HEK293 (cell line): Measurements from ENCODE around the gene HOXA11.

Experiments
- ATF2 ChIP-seq: fragments of 450-650 bp; formaldehyde crosslinking; IDR thresholded peaks from 2 replicates; pipeline ENCODE4 v1.5.1; 2016; ENCODE audit warnings: missing biosample characterization, missing genetic modification characterization, low read depth
- EGR2 ChIP-seq: fragments of 450-650 bp; formaldehyde crosslinking; IDR thresholded peaks from 2 replicates; pipeline ENCODE4 v1.5.1; 2016; ENCODE audit warnings: low read depth, missing biosample characterization, missing genetic modification characterization
- GFI1B ChIP-seq: fragments of 450-650 bp; formaldehyde crosslinking; IDR thresholded peaks from 2 replicates; pipeline ENCODE4 v1.5.1; 2016; ENCODE audit warnings: missing biosample characterization, missing genetic modification characterization
- MZF1 ChIP-seq: fragments of 450-650 bp; formaldehyde crosslinking; IDR thresholded peaks from 2 replicates; pipeline ENCODE4 v1.5.1; 2017; ENCODE audit warnings: missing biosample characterization, missing genetic modification characterization, borderline replicate concordance
- PRDM4 ChIP-seq: fragments of 450-650 bp; formaldehyde crosslinking; IDR thresholded peaks from 2 replicates; pipeline ENCODE4 v1.5.1; 2017; ENCODE audit warnings: missing biosample characterization, missing genetic modification characterization
- ZEB2 ChIP-seq: fragments of 450-650 bp; formaldehyde crosslinking; IDR thresholded peaks from 2 replicates; pipeline ENCODE4 v1.5.1; 2016; ENCODE audit warnings: missing biosample characterization, missing genetic modification characterization
- ZFHX2 ChIP-seq: fragments of 450-650 bp; formaldehyde crosslinking; conservative IDR thresholded peaks from 2 replicates; pipeline ENCODE4 v1.5.1; 2016; ENCODE audit warnings: missing biosample characterization, missing genetic modification characterization
- ZNF19 ChIP-seq: fragments of 450-650 bp; formaldehyde crosslinking; IDR thresholded peaks from 2 replicates; pipeline ENCODE4; 2016; ENCODE audit warnings: missing biosample characterization, missing genetic modification characterization, low read depth
- ZNF202 ChIP-seq: fragments of 450-650 bp; formaldehyde crosslinking; IDR thresholded peaks from 2 replicates; pipeline ENCODE4 v1.5.1; 2016; ENCODE audit warnings: missing biosample characterization, missing genetic modification characterization, borderline replicate concordance
- ZNF23 ChIP-seq: fragments of 450-650 bp; formaldehyde crosslinking; IDR thresholded peaks from 2 replicates; pipeline ENCODE4 v1.5.1; 2016; ENCODE audit warnings: missing biosample characterization, missing genetic modification characterization, borderline replicate concordance
- ZNF266 ChIP-seq: fragments of 450-650 bp; formaldehyde crosslinking; IDR thresholded peaks from 2 replicates; pipeline ENCODE4 v1.5.1; 2016; ENCODE audit warnings: missing biosample characterization, missing genetic modification characterization, low read depth
- ZNF292 ChIP-seq: fragments of 450-650 bp; formaldehyde crosslinking; IDR thresholded peaks from 2 replicates; pipeline ENCODE4 v1.5.1; 2016; ENCODE audit warnings: low read depth, missing biosample characterization, missing genetic modification characterization, borderline replicate concordance
- ZNF350 ChIP-seq: fragments of 450-650 bp; formaldehyde crosslinking; IDR thresholded peaks from 2 replicates; pipeline ENCODE4 v1.5.0; 2017; ENCODE audit warnings: missing biosample characterization, mild to moderate bottlenecking, missing genetic modification characterization
- ZNF391 ChIP-seq: fragments of 450-650 bp; formaldehyde crosslinking; IDR thresholded peaks from 2 replicates; pipeline ENCODE4 v1.5.1; 2016; ENCODE audit warnings: low read depth, missing biosample characterization, missing genetic modification characterization, borderline replicate concordance
- ZNF596 ChIP-seq: fragments of 450-650 bp; IDR thresholded peaks from 2 replicates; pipeline ENCODE4 v1.5.0; 2018; ENCODE audit warnings: missing biosample characterization, mild to moderate bottlenecking, missing genetic modification characterization, moderate library complexity
- ZNF621 ChIP-seq: fragments of 450-650 bp; formaldehyde crosslinking; IDR thresholded peaks from 2 replicates; pipeline ENCODE4 v1.5.1; 2017; ENCODE audit warnings: missing biosample characterization, missing genetic modification characterization
- ZNF639 ChIP-seq: fragments of 450-650 bp; formaldehyde crosslinking; IDR thresholded peaks from 2 replicates; pipeline ENCODE4 v1.5.1; 2016; ENCODE audit warnings: missing biosample characterization, missing genetic modification characterization
- ZNF660 ChIP-seq: fragments of 450-650 bp; IDR thresholded peaks from 2 replicates; pipeline ENCODE4 v1.5.1; 2018; ENCODE audit warnings: missing biosample characterization, mild to moderate bottlenecking, missing genetic modification characterization
- ZNF670 ChIP-seq: fragments of 450-650 bp; formaldehyde crosslinking; IDR thresholded peaks from 2 replicates; pipeline ENCODE4 v1.5.1; 2016; ENCODE audit warnings: missing biosample characterization, missing genetic modification characterization, low read depth
- ZNF768 ChIP-seq: fragments of 450-650 bp; formaldehyde crosslinking; IDR thresholded peaks from 2 replicates; pipeline ENCODE4 v1.5.1; 2018; ENCODE audit warnings: missing biosample characterization, mild to moderate bottlenecking, missing genetic modification characterization
- ZNF791 ChIP-seq: fragments of 450-650 bp; formaldehyde crosslinking; IDR thresholded peaks from 2 replicates; pipeline ENCODE4 v1.5.1; 2016; ENCODE audit warnings: missing biosample characterization, missing genetic modification characterization
- ZSCAN30 ChIP-seq: fragments of 450-650 bp; IDR thresholded peaks from 2 replicates; pipeline ENCODE4 v1.5.1; 2018; ENCODE audit warnings: missing biosample characterization, mild to moderate bottlenecking, missing genetic modification characterization, moderate library complexity
- TF ChIP-seq, protein P1 (sequence below): fragments of 450-650 bp; formaldehyde crosslinking; IDR thresholded peaks from 2 replicates; pipeline ENCODE4 v1.5.1; 2016; ENCODE audit warnings: missing biosample characterization, missing genetic modification characterization
- TF ChIP-seq, protein P2 (sequence below): fragments of 450-650 bp; formaldehyde crosslinking; IDR thresholded peaks from 2 replicates; pipeline ENCODE4 v1.5.1; 2016; ENCODE audit warnings: missing biosample characterization, missing genetic modification characterization
- TF ChIP-seq, protein P3 (sequence below): IDR thresholded peaks from 2 replicates; pipeline ENCODE4 v1.6.1; 2011; ENCODE audit warnings: mild to moderate bottlenecking, low read depth, low read length, borderline replicate concordance
- TF ChIP-seq, protein P4 (sequence below): fragments of 450-650 bp; formaldehyde crosslinking; IDR thresholded peaks from 2 replicates; pipeline ENCODE4 v1.5.1; 2016; ENCODE audit warnings: missing biosample characterization, missing genetic modification characterization

Gene HOXA11

GRCh38 chr7:27184337-27185012 is 557 bp downstream of the HOXA11 start (continued):
- TF ChIP-seq, protein P1, sequence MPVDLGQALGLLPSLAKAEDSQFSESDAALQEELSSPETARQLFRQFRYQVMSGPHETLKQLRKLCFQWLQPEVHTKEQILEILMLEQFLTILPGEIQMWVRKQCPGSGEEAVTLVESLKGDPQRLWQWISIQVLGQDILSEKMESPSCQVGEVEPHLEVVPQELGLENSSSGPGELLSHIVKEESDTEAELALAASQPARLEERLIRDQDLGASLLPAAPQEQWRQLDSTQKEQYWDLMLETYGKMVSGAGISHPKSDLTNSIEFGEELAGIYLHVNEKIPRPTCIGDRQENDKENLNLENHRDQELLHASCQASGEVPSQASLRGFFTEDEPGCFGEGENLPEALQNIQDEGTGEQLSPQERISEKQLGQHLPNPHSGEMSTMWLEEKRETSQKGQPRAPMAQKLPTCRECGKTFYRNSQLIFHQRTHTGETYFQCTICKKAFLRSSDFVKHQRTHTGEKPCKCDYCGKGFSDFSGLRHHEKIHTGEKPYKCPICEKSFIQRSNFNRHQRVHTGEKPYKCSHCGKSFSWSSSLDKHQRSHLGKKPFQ (tag by site-specific recombination), result no peak
- no peak for TF ChIP-seq ZNF202
- peak; percentile 31; the same call in 1 of the 2 replicates for TF ChIP-seq ZSCAN30 (tag by site-specific recombination)
- no peak for TF ChIP-seq PRDM4 (tag by site-specific recombination)
- TF ChIP-seq ZEB2 (tag by site-specific recombination), result no peak
- TF ChIP-seq ZNF391 (tag by site-specific recombination), result no peak
- no peak for TF ChIP-seq ATF2 (tag by site-specific recombination)
- no peak for TF ChIP-seq ZNF23 (tag by site-specific recombination)
- no peak for TF ChIP-seq ZNF791 (tag by site-specific recombination)
- TF ChIP-seq ZNF670 (tag by site-specific recombination), result no peak
- TF ChIP-seq, protein P2, sequence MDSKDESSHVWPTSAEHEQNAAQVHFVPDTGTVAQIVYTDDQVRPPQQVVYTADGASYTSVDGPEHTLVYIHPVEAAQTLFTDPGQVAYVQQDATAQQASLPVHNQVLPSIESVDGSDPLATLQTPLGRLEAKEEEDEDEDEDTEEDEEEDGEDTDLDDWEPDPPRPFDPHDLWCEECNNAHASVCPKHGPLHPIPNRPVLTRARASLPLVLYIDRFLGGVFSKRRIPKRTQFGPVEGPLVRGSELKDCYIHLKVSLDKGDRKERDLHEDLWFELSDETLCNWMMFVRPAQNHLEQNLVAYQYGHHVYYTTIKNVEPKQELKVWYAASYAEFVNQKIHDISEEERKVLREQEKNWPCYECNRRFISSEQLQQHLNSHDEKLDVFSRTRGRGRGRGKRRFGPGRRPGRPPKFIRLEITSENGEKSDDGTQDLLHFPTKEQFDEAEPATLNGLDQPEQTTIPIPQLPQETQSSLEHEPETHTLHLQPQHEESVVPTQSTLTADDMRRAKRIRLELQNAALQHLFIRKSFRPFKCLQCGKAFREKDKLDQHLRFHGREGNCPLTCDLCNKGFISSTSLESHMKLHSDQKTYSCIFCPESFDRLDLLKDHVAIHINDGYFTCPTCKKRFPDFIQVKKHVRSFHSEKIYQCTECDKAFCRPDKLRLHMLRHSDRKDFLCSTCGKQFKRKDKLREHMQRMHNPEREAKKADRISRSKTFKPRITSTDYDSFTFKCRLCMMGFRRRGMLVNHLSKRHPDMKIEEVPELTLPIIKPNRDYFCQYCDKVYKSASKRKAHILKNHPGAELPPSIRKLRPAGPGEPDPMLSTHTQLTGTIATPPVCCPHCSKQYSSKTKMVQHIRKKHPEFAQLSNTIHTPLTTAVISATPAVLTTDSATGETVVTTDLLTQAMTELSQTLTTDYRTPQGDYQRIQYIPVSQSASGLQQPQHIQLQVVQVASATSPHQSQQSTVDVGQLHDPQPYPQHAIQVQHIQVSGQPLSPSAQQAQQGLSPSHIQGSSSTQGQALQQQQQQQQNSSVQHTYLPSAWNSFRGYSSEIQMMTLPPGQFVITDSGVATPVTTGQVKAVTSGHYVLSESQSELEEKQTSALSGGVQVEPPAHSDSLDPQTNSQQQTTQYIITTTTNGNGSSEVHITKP (tag by site-specific recombination), result no peak
- TF ChIP-seq ZNF266, result no peak
- peak; percentile 33; the same call in 1 of the 2 replicates for TF ChIP-seq ZNF639 (tag by site-specific recombination)
- no peak for TF ChIP-seq GFI1B (tag by site-specific recombination)
- TF ChIP-seq ZNF768 (tag by site-specific recombination), result peak; percentile 91
- TF ChIP-seq MZF1 (tag by site-specific recombination), result no peak
- peak; percentile 82 for TF ChIP-seq ZFHX2 (tag by site-specific recombination)
- 0 out of 2 replicates have a peak, but pooled peaks have one; percentile 10 for TF ChIP-seq ZNF660 (tag by site-specific recombination)
- TF ChIP-seq, protein P3, sequence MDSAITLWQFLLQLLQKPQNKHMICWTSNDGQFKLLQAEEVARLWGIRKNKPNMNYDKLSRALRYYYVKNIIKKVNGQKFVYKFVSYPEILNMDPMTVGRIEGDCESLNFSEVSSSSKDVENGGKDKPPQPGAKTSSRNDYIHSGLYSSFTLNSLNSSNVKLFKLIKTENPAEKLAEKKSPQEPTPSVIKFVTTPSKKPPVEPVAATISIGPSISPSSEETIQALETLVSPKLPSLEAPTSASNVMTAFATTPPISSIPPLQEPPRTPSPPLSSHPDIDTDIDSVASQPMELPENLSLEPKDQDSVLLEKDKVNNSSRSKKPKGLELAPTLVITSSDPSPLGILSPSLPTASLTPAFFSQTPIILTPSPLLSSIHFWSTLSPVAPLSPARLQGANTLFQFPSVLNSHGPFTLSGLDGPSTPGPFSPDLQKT, result no peak
- TF ChIP-seq ZNF596 (tag by site-specific recombination), result no peak
- TF ChIP-seq ZNF292 (tag by site-specific recombination), result no peak
- TF ChIP-seq, protein P4, sequence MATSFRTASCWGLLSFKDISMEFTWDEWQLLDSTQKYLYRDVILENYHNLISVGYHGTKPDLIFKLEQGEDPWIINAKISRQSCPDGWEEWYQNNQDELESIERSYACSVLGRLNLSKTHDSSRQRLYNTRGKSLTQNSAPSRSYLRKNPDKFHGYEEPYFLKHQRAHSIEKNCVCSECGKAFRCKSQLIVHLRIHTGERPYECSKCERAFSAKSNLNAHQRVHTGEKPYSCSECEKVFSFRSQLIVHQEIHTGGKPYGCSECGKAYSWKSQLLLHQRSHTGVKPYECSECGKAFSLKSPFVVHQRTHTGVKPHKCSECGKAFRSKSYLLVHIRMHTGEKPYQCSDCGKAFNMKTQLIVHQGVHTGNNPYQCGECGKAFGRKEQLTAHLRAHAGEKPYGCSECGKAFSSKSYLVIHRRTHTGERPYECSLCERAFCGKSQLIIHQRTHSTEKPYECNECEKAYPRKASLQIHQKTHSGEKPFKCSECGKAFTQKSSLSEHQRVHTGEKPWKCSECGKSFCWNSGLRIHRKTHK, result no peak
- TF ChIP-seq ZNF19 (tag by site-specific recombination), result no peak
- no peak for TF ChIP-seq ZNF621 (tag by site-specific recombination)
- no peak for TF ChIP-seq ZNF350 (tag by site-specific recombination)
- peak; percentile 41; the same call in 1 of the 2 replicates for TF ChIP-seq EGR2 (tag by site-specific recombination)
